Smooth muscle cell of the brain vasculature (primary cell): ENCODE data around the gene FLG.
"Not testable (repeated sequence)": the region's sequence is repeated elsewhere in the genome, so short reads cannot be mapped to it uniquely, and the experiment has no call there.

ENCODE experiments used
- DNase-seq: peaks from one replicate; pipeline ENCODE4 v3.0.0-alpha.2; 2012; ENCODE audit warnings: low read depth, low spot score

FLG gene

DNA sequence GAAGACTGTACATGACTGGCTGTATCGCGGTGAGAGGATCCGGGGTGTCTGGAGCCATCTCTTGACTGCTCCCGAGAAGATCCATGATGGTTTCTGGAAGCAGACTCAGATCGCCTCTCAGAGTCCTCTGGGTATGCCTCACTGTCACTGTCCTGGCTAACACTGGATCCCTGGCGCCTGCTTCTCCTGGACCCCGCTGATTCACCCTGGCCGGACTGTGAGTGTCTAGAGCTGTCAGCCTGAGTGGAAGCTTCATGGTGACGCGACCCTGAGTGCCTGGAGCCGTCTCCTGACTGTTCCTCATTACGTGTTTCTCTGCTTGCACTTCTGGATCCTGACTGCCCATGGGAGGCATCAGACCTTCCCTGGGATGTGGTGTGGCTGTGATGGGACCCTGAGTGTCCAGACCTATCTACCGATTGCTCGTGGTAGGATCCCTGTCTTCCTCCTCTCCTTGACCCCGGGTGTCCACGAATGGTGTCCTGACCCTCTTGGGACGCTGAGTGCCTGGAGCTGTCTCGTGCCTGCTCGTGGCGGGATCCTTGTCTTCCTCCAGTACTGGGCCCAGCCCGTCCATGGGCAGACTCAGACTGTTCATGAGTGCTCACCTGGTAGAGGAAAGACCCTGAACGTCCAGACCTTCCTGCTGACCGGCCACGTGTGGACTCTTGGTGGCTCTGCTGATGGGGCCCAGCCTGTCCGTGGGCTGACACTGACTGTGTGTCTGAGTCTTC is 21.7 kb downstream of the FLG start:
- DNase-seq: not testable (repeated sequence)

DNA sequence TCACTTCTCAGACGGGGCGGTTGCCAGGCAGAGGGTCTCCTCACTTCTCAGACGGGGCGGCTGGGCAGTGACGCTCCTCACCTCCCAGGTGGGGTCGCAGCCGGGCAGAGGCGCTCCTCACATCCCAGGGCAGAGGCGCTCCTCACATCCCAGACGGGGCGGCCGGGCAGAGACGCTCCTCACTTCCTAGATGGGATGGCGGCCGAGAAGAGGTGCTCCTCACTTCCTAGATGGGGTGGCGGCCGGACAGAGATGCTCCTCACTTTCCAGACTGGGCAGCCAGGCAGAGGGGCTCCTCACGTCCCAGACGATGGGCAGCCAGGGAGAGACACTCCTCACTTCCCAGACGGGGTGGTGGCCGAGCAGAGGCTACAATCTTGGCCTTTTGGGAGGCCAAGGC is 68.6 kb downstream of the FLG start:
- not testable (repeated sequence) for DNase-seq
